ENCODE data around the gene EPHA7. TPM values are rescaled to one million over a fixed set of nuclear protein-coding genes. Genes with fewer than 3 reads are reported as not detected.
A peak's percentile ranks its signal among the peaks of the same experiment; 100 is the strongest.

EPHA7 gene
- not detected in 2 replicates for total RNA-seq

DNA sequence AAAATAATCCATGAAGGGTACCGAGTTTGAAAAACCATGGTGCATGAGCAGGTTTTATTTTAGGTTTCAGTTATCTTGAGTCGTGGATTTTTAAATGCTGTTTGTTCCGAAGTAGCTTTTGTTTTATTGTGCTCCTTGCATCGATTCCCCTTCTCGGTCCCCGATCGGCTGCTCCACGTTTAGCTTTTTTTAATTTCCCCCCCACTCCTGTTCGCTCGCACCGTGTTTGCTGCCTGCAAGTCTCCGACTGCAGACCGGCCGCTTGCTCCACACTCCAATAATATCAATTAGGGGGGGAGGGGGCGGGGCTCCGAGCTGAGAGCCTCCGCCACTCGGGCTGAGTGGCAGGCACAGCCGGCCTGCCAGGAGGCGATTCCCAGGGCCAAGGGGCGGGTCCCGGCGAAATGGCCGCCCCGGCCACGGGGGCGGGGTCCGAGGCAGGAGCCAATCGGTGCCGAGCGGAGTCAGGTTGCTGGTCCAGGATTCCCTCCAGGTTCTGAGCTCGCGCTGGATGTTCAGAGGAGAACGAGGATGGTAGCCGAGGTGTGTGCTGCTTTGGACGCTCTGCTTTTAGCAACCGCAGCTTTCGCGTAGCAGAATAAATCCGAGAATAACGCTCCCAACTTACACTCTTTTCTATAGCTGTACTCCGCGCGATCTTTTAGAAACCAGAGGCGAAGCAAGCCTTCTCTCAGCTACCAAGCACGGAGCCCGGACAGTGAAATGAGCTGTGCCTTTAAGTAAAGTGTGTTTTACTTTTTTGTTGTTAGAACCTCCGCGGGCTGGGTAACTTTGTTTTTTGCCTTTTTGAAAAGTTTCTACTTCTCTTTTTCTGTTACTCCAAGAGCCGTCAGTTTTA is at the start of gene EPHA7:
TSS of gene EPHA7 (minus strand) at position 256 of the 859 bp plus-strand sequence. CDS start at position 38, 218 bp downstream.
- Mint-ChIP-seq H3K4me3 (peak within 1 kb of the TSS; percentile 79), H3K36me3 (ENCODE audit: low read depth) (no peaks in the 10 kb centered on the region), H3K4me1 (peaks cover 11% of the 10 kb centered on the region), H3K27me3 (peaks cover 52% of the 10 kb centered on the region), H3K27ac (peak within 1 kb of the TSS; percentile 63), H3K9me3 (no peaks in the 10 kb centered on the region)
- intact Hi-C loops (cut with micrococcal nuclease): no loop called here
- peak; percentile 82 for DNase-seq

DNA sequence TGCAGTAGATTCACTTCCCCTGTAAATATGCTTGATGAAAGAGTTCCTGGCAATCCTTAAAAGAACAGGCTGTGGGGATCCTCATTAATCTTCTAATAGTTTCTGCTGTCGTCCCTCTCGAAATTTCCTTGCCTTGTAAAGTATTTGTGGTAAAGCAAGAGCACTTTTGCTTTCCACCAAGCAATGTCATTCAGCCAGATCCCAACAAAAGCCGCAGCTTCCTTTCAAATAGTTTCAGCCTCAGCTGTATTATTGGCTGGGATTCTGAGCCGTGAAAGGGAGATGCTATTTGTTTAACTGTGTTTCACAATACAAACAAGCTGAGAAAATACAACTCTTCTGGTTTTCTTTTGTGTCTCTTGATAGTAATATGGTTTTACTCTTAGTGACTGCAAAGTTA is 48.9 kb upstream of the EPHA7 start:
- Mint-ChIP-seq H3K4me1 (no peaks in the 10 kb centered on the region), H3K27me3 (no peaks in the 10 kb centered on the region), H3K4me3 (no peak overlapping the region), H3K36me3 (ENCODE audit: low read depth) (no peaks in the 10 kb centered on the region), H3K9me3 (no peaks in the 10 kb centered on the region), H3K27ac (no peak overlapping the region)
- intact Hi-C loops (cut with micrococcal nuclease): no loop called here
- no peak for DNase-seq

DNA sequence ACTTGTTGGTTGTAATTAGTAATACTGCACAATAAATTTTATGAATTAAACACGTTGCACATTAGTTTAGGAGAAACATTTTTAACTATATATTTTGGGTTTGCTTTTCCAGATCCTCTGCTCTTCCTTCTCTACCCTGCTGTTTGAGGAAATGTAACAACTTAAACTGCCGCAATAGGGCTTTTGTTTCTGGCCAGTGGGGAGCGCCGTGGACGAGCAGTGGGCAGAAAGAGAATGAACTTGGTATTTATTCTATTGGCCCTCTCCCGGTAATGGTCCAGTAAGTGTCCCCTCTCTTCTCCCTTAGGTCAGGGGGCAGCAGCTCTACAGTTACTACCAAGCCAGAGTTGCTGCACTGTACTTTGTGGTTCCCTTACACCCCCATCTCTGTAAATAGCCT is 35.2 kb upstream of the EPHA7 start:
- Mint-ChIP-seq H3K9me3 (no peaks in the 10 kb centered on the region), H3K27me3 (no peaks in the 10 kb centered on the region), H3K4me3 (no peak overlapping the region), H3K4me1 (no peaks in the 10 kb centered on the region), H3K27ac (no peak overlapping the region), H3K36me3 (ENCODE audit: low read depth) (no peaks in the 10 kb centered on the region)
- intact Hi-C loops (cut with micrococcal nuclease): no loop called here
- no peak for DNase-seq

DNA sequence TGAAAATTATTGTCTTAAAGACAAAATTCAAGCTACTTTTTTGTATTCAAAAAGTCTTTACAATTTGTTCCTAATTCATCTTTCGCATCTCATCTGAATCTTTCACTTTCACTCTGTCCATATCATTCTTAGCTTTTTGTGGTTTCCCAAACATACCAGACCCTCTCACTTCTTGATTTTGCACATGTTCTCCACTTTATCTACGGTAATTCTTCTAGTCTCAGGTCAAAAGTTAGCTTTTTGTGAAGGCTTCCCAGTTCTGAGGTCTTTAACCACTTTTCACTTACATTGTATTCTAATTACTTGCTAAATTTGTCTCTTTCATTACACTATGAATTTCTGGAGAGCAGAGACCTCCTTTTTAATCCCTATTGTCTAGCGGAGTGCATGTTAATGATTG is 34.6 kb upstream of the EPHA7 start:
- no peak overlapping the region for H3K27ac Mint-ChIP-seq
- H3K4me3 Mint-ChIP-seq: no peak overlapping the region
- H3K4me1 Mint-ChIP-seq: no peaks in the 10 kb centered on the region
- intact Hi-C loops (cut with micrococcal nuclease): no loop called here
- no peaks in the 10 kb centered on the region for H3K9me3 Mint-ChIP-seq
- DNase-seq: no peak
- no peaks in the 10 kb centered on the region for H3K27me3 Mint-ChIP-seq
- no peaks in the 10 kb centered on the region for H3K36me3 Mint-ChIP-seq (ENCODE audit: low read depth)

DNA sequence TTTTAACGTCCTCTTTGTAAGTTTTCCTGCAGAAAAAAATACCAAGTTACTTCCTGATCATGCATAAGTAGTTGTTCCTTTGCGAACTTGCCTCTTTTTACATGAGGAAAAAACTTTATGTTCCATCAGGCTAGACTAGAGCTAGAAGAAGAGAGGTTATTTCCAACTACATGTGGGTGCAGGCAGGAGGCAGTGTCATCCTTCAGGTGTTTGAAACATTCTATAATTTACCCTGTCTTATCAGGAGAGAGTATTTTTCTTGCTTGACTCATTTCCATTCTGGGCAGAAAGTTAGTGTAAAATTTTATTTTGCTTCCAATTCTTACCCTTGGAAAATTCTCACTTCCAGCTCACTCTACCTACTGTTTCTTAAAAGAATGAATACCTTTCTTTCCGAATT is 28.5 kb upstream of the EPHA7 start:
- Mint-ChIP-seq H3K4me3 (no peak overlapping the region), H3K9me3 (no peaks in the 10 kb centered on the region), H3K36me3 (ENCODE audit: low read depth) (no peaks in the 10 kb centered on the region), H3K27me3 (no peaks in the 10 kb centered on the region), H3K27ac (no peak overlapping the region), H3K4me1 (no peaks in the 10 kb centered on the region)
- no peak for DNase-seq
- intact Hi-C loops (cut with micrococcal nuclease): no loop called here

DNA sequence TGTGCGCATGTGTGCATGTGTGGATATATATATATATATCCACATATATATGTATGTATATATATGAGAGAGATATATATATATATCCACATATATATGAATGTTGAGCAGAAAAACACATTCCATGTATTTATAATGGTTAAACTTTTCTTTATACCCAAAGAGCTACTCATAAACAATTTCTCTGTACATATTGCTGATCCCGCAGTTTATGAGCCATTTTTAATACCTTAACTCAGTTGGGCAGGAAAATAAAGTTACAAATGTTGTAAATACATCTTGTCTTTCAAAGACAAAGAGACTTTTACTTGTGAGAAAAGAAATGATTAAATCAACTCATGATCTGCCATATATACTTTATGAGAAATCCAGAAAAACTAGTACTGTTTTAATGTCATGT is 18.1 kb upstream of the EPHA7 start:
- H3K4me3 Mint-ChIP-seq: no peak overlapping the region
- no peak for DNase-seq
- no peaks in the 10 kb centered on the region for H3K27me3 Mint-ChIP-seq
- intact Hi-C loops (cut with micrococcal nuclease): no loop called here
- no peak overlapping the region for H3K27ac Mint-ChIP-seq
- no peaks in the 10 kb centered on the region for H3K9me3 Mint-ChIP-seq
- no peaks in the 10 kb centered on the region for H3K4me1 Mint-ChIP-seq
- no peaks in the 10 kb centered on the region for H3K36me3 Mint-ChIP-seq (ENCODE audit: low read depth)

DNA sequence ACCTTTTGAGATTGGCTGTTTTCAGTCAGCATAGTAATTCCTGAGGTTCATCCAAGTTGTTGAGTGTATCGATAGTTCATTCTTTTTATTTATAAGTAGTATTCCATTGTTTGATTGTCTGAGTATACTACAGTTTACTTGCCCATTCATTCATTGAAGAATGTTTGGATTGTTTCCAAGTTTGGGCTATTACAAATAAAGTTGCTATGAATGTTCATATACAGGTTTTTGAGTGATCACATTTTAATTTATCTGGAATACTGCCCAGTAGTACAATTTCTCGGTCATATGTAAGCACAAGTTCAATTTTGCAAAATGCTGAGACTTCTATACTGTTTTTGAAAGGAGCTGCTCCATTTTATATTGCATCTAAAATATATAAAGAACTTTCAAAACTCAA is 14.2 kb upstream of the EPHA7 start:
- H3K27ac Mint-ChIP-seq: no peak overlapping the region
- no peaks in the 10 kb centered on the region for H3K4me1 Mint-ChIP-seq
- no peaks in the 10 kb centered on the region for H3K9me3 Mint-ChIP-seq
- H3K36me3 Mint-ChIP-seq (ENCODE audit: low read depth): no peaks in the 10 kb centered on the region
- no peak overlapping the region for H3K4me3 Mint-ChIP-seq
- DNase-seq: no peak
- H3K27me3 Mint-ChIP-seq: no peaks in the 10 kb centered on the region
- intact Hi-C loops (cut with micrococcal nuclease): no loop called here

DNA sequence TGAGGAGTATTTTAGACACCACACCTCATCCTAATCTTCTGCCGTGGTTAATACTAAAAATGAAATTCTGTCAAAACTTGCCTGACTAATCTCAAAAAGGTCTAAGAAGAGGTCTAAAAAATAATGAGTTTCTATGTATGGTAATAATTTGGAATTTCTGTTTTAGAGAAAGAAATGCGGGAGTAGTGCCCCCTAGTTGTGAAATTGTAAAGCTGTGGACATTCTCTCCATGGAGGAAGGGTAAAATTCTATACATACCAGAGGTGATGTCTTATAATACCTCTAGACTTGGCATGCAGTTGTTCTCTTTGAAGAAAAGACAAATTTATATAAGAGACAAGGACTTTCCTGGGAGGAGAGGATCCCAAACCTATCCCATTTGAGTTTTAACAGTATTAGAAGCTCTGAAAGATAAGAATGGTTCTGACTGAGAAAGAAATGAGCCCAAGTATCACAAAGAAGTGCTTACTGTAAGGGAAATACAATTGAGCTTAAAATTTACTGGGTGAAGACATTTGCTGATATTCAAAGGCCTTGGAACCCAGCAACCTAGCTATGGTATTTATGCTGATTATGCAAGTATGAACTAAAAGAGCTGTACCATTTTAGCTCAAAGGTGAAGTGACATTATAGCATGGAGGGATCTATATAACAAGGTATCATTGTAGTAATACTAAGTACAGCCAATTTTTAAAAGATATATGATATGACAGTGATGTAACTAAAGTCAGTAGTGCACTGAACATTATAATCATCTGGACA is 5.1 kb upstream of the EPHA7 start:
- Mint-ChIP-seq H3K4me1 (peaks cover 1% of the 10 kb centered on the region), H3K27ac (no peak overlapping the region), H3K4me3 (no peak overlapping the region), H3K9me3 (no peaks in the 10 kb centered on the region), H3K36me3 (ENCODE audit: low read depth) (no peaks in the 10 kb centered on the region), H3K27me3 (peaks cover 19% of the 10 kb centered on the region)
- DNase-seq: no peak
- intact Hi-C loops (cut with micrococcal nuclease): no loop called here

DNA sequence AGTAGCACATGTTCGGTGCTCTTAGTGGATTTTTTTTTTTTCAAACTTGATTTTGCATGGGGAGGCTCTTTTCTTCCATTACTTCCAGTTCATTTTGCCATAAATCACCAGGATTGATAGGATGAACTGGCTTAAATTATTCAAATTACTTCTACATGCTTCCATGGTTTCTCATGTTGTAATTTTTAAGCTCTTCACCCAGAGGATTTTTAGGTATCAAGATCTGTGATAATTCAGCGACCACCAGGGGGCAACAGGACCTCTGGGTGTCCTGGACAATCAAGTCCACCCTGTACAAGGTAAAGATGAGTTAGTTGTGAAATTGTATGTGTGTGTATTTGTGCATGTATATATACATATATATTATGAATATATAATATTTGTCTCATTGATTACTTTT is 4.2 kb upstream of the EPHA7 start:
- Mint-ChIP-seq H3K9me3 (no peaks in the 10 kb centered on the region), H3K36me3 (ENCODE audit: low read depth) (no peaks in the 10 kb centered on the region), H3K4me1 (peaks cover 5% of the 10 kb centered on the region), H3K4me3 (no peak overlapping the region), H3K27ac (no peak overlapping the region), H3K27me3 (peaks cover 26% of the 10 kb centered on the region)
- peak; percentile 65 for DNase-seq
- intact Hi-C loops (cut with micrococcal nuclease): no loop called here

DNA sequence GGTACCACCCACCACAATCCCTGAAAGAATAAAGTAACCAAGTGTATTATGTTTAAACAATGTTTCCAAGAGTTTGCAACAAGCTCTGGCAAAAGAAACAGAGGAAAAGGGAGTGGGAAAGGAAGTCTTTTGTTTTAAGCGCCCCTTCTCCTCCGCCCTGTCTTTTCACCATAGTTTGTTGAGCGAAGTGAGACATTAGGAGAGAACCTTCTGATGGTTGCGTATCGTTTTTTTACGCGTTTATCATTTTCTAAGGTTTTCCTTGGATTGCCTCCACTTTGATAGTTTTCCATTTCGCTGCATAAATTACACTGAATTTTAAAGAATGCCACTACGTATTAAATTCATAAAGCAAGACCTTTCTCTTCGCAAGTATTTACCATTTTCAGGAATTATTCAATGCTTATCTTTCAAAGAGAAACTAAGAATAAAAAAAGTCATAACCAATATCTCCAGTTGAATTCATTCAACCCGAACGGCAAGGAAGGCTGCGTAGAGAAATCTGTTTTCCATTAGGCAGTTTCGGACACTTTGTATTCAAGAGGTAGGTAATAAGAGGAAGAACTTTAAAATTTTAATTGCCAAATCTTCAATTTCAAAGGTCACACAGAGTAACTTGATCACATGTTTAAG is 920 bp upstream of the EPHA7 start:
- H3K27ac Mint-ChIP-seq: no peak overlapping the region
- peak overlapping the region; percentile 79 for H3K4me3 Mint-ChIP-seq
- peaks cover 48% of the 10 kb centered on the region for H3K27me3 Mint-ChIP-seq
- no peaks in the 10 kb centered on the region for H3K9me3 Mint-ChIP-seq
- intact Hi-C loops (cut with micrococcal nuclease): no loop called here
- DNase-seq: no peak
- H3K36me3 Mint-ChIP-seq (ENCODE audit: low read depth): no peaks in the 10 kb centered on the region
- H3K4me1 Mint-ChIP-seq: peaks cover 11% of the 10 kb centered on the region

DNA sequence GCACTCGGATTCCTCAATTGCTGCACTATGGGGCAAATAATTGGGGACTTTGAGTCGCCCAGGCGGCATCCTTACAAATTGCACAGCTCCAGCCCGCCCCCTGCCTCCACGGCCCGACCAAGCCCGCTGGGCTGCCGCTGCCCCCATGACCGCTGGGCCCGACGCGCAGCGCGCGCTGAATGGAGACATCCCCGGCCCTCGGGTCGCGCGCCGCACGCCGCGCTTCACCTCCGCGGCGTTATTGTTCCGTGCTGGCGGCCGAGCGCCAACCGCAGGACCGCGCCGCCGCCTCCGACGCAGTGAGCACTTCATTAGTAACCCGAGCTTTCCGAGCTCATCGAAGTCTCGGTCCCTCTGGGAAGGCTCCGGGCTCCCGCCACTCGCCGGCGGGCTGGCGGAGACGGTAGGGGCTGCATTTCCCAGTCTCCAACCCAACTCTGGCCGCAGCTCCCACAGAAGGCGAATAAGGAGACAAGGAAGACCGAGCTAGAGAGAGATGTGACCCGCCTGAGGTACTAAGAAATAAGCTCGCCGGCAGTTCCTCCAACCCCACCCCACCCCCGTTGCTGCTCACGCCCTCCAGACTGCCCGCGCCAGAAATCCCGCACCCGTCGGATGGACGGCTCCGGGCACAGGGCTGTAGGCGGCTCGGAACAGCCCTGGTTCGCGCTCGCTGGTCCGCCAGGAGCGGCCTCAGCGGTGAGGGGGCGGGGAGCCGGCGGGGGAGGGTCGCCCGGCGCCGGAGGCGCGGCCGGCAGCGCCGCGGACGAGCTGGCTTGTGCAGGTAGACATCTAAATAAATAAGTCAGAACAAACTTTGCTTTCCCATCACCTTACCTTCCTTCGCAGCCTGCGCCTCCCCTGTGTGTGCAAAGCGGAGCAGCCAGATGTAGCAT is 703 bp downstream of the EPHA7 start:
- H3K36me3 Mint-ChIP-seq (ENCODE audit: low read depth): no peaks in the 10 kb centered on the region
- H3K27me3 Mint-ChIP-seq: peaks cover 56% of the 10 kb centered on the region

DNA sequence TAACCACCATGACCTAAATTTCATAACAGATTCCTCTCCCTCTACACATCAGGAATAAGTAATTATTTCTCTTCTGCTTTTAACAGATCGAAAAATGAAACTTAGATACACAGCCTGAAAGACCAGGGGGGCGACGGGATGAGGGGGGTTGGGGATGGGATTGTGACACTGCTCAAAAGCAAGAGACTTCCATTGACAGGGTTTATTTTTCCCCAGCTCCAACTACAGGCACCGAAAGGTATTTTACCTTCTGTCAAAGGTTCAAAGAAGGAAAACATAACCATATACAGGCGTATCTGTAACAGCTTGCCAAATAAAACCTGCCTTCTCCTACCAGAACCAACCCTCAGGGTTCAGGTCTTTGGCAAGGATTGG is 1.3 kb downstream of the EPHA7 start:
- no peak for DNase-seq
- H3K36me3 Mint-ChIP-seq (ENCODE audit: low read depth): no peaks in the 10 kb centered on the region
- intact Hi-C loops (cut with micrococcal nuclease): no loop called here
- H3K27me3 Mint-ChIP-seq: peaks cover 56% of the 10 kb centered on the region
- H3K9me3 Mint-ChIP-seq: no peaks in the 10 kb centered on the region
- H3K27ac Mint-ChIP-seq: no peak overlapping the region
- H3K4me3 Mint-ChIP-seq: no peak overlapping the region
- peaks cover 11% of the 10 kb centered on the region for H3K4me1 Mint-ChIP-seq

More for the DNA sequence above, 703 bp downstream of the EPHA7 start:
- peak overlapping the region; percentile 79 for H3K4me3 Mint-ChIP-seq
- no peaks in the 10 kb centered on the region for H3K9me3 Mint-ChIP-seq
- peaks cover 11% of the 10 kb centered on the region for H3K4me1 Mint-ChIP-seq
- H3K27ac Mint-ChIP-seq: peak overlapping the region; percentile 63
- intact Hi-C loops (cut with micrococcal nuclease): no loop called here
- peak; percentile 54 for DNase-seq

DNA sequence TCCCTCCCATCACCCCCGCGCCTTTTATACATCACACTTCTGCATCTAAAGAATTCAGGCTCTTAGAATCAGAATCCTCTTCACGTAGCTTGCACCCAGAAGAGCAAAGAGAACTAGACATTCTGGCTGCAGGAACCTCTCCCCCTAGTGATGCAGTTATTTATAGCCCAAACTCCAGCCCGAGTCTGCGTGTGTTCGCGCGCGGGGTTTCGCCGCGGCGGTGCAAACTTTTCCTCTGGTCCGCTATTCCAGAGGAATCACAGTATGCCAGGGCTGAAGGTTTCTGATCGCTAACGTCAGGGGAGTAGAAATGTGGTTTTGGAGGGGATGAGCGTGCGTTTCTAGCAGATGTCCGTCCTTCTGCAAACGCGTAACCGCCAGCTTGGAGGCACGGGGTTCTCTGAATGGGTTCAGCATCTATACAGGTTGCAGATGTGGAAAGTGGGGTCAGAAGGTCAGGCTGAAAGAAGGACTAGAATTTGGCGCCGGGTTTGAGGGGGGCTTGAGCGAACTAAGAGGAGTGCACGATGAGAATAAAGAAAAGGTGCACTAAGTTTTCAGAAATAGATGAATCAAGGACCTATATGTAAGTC is 1.8 kb downstream of the EPHA7 start:
- peaks cover 11% of the 10 kb centered on the region for H3K4me1 Mint-ChIP-seq
- no peak for DNase-seq
- H3K9me3 Mint-ChIP-seq: no peaks in the 10 kb centered on the region
- intact Hi-C loops (cut with micrococcal nuclease): no loop called here
- peak overlapping the region; percentile 51 for H3K4me3 Mint-ChIP-seq
- peaks cover 56% of the 10 kb centered on the region for H3K27me3 Mint-ChIP-seq
- no peaks in the 10 kb centered on the region for H3K36me3 Mint-ChIP-seq (ENCODE audit: low read depth)
- no peak overlapping the region for H3K27ac Mint-ChIP-seq

All from activated CD4-positive, alpha-beta T cell treated with anti-CD3 and anti-CD28 coated beads, Interleukin-2, amount 10 ng/mL, durations not matched to agents 24 days and 14 days (primary cell).